HG02588 (cell line): ENCODE data around the gene GRID2.

Experiments used
- ATAC-seq: cut with Tn5 transposase; IDR thresholded peaks from one replicate; pipeline ENCODE4 v1.9.1; 2021; ENCODE audit warnings: mild to moderate bottlenecking, moderate library complexity; ENCODE audit not compliant: unreplicated experiment

The GRID2 gene

DNA sequence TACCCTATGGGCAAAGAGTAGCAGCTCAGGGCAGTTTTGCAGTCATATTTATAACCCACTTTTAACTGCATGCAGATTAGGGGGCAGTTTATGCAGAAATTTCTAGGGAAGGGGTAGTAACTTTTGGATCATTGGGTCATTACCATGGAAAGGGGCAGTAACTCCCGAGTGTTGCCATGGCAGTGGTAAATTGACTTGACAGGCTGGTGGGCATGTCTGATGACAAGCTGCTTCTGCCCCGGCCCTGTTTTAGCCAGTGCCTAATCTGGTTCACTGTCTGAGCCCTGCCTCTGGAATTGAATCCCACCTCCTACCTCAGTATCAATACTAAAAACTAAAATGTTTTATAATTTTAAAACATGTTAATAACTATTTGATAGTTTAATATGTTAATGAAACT is 1162.7 kb downstream of the GRID2 start:
- no peak for ATAC-seq

DNA sequence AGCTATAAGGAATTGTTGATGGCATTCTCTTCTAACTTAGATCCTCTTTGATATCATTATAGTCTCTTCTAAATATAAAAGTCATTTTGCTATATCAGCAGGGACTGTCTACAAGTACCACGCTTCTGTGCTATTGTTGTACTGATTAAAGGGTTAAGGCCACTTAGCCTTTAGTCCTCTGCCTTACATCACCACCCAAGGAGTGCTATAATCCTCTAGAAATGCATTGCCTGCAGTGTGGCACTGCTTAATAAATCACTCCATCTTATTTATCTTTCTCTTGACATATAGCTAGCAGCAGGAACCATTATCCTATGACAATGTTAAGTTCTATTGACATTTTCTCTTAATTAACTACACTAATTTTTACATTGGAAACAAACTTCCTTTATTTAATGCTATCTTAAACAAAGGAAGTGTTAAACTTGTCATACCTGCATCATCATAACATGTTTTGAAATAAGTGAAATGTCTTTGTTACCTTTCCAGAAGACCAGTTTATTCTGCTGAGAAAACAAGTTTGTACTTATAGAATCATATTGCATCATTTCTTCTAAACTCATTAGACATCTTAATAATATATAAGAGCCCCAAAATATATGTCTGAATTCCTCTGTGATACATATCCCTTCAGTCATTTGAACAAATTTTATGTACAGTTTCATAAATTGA is 1163.9 kb downstream of the GRID2 start:
- no peak for ATAC-seq

DNA sequence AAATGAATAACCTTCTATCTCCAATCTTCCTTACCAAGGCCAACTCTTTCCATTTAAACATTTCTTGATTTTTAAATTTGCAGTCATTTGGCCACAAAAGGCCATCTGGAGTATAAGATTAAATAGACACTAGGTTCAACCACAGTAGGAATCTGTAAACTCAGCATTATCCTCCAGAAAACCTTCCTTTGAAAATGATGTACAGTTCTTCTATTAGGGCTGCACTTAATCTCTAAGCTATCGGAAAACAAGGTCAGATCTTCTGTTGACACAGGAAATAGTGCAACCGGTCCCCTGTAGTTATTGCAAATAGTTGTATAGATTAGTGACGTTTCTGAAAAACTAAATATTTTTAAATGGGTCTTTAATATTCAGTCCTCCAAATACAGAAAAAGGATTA is 1165.8 kb downstream of the GRID2 start:
- no peak for ATAC-seq

DNA sequence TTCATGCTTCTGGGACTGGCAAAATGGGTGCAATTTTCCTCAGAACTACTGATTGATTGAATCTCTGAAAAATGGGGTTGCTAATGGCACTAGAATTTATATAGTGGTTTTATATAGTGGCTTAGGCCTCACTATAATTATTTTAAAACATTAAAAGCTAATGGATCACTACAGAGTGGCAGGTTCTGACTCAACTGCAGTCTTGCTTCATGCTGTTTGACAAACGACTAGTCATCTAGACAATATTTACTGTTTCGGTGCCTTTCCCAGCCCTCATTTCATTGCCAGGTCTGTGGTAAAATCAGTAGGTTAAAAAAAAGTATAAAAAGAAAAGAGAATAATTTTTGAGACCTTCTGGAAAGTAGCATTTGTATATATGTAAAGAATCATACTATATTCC is 1172.0 kb downstream of the GRID2 start:
- ATAC-seq = no peak

DNA sequence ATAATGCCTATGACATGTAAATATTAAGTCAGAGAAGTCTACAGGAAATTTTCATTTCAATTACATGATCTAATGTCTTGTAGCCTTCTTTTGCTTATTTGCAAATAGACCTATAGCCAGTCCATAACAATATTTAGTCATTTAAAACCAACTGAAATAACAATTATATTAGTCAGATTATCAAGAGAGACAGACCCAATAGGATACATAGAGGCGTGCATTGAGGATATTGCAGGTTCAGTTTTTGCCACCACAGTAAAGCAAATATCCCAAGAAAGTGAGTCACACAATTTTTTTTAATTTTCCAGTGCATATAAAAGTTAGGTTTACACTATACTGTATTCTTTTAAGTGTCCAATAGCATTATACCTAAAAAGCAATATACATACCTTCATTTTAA is 1175.0 kb downstream of the GRID2 start:
- ATAC-seq = no peak

DNA sequence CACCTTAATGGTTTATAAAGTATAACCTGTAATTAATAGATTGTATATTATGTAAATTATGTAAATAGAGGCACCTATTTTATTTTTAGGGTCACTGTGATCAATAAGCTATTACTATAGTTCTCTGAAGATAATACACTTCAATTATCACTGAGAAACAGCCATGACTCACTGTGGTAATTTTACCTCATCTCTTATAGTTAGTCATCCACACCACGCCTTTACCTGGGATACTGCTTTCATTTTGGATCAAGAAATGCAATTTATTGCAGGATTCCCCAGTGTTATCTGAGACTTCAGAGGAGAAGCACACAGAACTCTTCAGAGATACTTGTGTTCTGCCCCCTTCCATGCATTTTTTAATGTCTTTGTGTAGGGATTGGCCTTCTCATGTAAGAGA is 1176.7 kb downstream of the GRID2 start:
- no peak for ATAC-seq

DNA sequence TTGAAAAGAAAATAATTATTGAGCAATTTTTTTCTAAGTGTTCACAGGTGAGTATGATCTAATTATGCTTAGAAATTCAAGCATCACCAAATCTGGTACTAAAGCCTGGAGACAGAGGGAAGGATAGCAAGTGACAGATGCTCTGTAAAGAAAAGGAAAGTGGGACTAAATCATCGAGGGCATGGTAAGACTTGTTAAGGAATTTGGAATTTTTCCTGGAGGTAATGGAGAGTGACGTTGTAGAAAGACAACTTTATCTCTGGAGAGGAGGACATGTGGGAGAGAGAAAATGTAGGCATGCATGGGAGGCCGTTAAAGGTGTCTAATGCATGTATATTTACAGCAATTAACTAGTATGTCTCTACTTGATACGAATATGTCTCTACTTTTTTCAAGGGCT is 1191.6 kb downstream of the GRID2 start:
- ATAC-seq = no peak

DNA sequence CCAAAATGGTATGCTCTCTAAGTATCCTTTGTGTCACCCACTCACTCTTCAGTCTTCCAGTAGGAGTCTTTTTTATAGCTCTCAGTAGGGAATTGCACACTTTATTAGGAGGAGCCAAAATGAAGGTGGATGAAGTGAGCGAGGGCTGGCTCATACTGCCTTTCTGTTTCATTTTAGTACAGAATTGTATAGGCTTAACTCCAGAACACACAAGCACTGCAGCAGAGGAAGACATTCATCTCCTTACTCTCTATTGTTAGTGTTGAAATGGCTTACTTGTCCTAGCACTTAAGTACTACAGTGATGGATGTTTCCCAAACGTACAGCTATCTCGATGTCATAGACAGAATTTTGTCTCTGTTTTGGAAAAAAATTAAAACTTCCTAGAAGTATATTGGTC is 1197.5 kb downstream of the GRID2 start:
- no peak for ATAC-seq

DNA sequence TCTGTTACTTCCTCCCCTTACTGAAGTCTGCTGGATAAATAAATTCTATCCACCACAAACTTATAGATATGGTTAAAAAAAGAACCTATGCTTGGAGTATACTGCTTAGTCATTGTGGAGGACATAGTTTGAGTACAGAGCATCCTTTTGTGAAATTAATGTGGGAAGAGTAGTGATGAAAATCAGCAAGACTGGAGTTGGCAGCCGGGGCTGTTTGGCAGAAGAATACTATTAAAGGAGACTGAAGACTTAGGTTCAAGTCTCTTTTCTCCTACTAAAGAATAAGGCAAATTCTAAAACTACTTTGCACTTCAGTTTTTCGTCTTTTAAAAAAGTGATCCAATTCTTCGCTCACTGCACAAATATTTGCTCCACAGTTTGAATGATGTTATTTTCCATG is 1198.2 kb downstream of the GRID2 start:
- ATAC-seq = no peak

DNA sequence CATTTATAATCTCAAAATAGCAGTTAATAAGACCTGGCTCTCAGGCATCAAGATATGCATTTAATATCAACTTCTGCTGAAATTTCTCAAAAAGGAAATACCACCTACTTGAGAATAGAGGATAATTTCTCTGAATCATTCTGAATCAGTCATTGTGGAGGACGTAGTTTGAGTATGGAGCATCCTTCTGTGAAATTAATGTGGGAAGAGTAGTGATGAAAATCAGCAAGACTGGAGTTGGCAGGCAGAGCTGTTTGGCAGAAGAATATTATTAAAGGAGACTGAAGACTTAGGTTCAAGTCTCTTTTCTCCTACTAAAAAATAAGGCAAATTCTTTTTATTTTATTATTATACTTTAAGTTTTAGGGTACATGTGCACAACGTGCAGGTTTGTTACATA is 1199.2 kb downstream of the GRID2 start:
- no peak for ATAC-seq

DNA sequence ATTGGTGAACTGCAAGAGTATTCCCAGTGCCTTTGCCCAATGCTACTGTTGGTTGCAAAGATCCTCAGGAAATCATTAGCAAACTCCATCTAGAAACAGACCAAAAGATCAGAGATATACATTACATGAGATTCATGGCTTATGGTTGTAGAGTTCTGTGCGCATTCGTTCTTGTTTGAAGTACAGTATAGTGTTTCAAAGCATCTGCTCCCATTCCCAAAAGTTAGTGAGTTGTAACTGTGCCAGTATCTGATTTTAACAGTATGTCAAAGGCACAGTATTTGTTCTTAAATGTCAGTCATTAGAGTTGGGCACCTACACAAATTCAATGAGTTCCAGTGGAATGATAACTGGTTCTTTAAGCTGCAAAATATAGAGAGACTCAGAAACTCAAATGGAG is 1210.1 kb downstream of the GRID2 start:
- ATAC-seq = no peak

DNA sequence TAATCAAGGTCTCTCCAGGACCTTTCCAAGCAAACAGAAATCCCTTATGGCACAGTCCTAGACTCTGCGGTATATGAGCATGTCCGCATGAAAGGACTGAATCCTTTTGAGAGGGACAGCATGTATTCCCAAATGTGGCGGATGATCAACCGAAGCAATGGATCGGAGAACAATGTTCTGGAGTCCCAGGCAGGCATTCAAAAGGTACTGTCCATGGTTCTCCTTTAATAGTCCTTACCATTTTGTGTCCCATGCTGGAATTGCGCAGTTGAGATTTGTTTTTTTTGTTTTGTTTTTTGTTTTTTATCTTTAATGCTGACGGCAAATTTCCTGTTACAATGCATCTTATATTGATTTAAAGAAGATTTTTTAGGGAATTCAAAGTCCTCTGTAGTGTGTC is 1211.4 kb downstream of the GRID2 start:
- no peak for ATAC-seq

DNA sequence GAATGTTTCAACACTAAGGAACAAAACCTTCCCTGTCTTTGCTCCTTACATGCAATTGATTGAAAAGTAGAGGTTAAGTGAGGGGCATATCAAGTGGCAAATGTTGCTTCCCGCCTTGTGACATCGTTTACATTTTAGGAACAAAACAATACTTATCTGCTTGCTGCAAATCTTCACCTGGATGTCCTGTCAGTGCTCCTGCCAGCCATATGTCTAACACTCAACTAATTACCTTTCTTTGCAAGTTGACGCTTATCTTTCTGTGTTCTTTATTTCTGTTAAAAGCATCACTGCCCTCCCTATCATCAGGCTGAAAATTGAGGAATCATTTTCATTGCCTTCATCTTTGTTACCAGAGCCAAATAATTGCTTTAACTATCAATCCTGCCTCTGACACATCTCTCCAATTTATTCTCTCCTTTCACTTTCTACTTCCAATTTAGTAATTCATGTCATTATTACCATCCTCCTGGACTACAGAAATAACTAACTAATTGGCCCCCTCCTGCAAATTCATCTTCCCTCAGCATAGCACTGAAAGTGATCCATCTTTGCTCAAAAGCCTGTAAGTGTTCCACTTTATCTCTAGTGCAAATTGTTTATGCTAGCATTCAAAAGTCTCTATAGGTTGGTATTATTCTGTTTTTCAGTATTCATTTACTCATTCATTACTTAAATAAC is 1226.1 kb downstream of the GRID2 start:
- no peak for ATAC-seq

DNA sequence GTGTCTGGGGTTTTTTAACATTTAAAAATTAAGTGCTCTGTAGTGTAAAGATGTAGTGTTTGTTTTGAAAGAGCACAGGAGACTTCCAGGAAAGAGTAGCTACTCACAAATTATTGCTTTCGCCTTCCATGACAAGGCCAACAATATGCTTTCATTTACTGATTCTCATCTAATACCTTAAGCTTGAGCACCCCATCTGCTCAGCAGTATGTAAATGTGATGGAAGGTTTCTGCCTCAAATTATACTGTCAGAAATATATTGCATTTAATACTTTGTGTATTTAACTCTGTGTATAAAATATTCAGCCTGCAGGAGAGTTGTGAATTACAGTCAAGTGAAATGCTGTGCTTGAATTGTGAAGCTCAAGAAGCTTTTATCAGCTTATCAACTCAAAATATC is 1228.5 kb downstream of the GRID2 start:
- ATAC-seq = no peak

DNA sequence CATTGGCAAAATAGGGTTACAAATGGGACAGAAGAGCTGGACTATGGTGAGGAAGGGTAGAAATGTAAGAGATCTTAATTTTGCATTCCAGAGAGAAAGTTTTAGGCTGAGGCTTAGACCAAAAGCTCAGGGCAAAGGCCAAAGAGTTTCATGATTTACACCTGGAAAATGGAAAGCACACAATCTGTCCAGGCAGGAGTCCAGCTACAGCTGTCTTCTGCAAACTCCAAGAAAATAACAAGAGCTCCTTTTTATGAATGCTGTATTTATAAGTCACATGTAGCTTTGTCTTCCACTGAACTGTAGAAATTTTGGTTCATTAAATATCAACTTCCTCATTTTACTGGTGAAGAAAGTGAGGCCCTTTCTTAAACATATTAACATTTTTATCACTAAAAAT is 1236.8 kb downstream of the GRID2 start:
- no peak for ATAC-seq

DNA sequence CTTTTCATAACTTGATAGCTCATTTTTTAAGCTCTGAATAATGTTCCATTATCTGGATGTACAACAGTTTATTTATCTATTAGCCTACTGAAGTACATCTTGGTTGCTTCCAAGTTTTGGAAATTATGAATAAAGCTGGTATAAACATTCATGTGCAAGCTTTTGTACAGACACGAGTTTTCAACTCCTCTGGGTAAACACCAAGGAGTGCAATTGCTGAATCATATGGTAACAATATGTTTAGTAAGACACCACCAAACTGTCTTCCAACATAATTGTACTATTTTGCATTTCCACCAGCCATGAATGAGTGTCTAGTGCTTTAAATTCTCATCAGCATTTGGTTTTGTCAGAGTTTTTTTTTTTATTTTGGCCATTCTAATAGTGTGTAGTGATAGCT is 1258.1 kb downstream of the GRID2 start:
- no peak for ATAC-seq

DNA sequence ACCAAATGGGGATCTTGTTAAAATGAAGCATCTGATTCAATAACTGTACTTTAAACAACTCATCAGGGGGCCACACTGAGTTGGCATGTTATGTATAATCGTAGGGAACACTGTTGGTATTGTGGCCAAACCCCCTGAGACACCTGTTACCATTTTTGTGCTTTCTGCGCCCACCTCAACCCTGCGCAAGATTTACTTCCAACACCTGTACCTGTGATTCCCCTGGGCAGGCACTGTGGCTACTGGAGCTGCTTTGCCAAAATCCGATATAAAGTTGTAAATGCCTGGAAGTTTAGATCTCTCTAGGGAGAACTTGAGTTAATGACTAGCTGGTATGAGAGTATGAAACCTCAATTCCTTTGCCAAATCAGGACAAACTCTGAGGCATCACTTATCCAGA is 1265.0 kb downstream of the GRID2 start:
- ATAC-seq = no peak

DNA sequence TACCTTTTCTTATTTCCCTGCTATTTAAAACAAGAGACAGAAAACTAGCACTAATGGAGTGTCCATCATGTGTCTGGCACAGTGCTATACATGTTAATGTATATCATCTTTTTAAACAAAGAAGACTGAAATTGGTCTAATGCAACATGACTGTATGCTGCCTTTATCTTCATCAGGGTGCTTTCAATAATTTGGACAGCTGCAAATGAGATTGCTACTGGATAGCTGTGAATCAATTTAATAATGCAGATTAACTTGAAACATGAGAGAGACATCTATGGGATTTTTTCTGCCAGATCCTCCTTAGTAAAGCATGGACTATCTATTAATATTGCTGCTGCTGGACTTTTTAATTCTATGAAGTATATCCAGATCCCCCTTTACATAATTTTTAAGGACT is 1269.5 kb downstream of the GRID2 start:
- ATAC-seq = no peak

DNA sequence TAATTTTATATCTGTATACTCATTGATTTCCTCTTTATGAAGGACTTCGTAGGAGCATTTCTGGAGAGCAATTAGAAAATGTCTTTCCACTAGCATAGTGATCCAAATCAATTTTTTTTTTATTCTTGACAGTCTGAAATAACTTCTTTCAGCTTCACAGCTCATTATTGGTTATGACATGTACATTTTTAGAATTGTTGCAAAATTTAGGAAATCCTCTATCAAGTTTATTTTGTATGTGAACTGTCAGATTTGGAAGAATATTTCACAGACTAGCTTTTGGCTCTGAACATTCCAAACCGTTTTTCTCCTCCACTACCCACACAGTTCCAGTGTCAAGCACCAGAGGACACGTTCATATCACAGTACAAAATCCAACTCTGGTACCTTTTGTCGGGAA is 1275.2 kb downstream of the GRID2 start:
- ATAC-seq = no peak

DNA sequence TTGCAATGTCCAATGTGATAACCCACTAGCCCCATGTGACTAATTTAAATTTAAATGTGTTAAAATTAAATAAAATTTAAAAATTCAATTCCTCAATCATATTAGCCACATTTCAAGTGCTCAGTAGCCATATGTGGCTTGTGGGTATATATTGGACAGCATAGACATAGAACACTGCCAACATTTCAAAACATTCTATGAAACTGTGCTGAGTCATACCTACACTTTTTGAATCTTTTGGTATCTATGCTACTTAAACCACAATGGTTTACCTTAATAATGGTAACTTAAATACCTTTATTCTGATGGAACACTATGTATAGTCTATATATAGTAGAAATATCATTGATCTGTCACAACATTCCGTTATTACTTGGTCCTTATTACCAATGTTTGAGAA is 1301.4 kb downstream of the GRID2 start:
- no peak for ATAC-seq

DNA sequence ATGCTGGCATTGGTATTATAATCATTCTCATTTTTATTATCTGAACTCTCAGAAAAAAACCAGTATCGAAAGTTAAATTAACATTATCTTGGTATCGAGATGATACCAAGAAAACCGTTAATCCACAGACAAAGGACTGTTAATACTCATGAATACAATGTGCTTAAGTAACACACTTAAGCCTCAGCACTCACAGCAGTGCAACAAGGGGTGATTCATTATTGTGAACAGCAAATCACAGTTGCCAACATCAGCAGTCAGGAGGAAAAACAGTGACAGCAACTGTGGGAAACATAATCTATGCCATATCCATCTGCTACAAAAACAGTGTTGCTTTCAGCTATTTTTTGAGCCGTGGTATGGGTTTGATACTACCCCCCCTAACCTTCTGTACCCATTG is 1313.8 kb downstream of the GRID2 start:
- no peak for ATAC-seq

DNA sequence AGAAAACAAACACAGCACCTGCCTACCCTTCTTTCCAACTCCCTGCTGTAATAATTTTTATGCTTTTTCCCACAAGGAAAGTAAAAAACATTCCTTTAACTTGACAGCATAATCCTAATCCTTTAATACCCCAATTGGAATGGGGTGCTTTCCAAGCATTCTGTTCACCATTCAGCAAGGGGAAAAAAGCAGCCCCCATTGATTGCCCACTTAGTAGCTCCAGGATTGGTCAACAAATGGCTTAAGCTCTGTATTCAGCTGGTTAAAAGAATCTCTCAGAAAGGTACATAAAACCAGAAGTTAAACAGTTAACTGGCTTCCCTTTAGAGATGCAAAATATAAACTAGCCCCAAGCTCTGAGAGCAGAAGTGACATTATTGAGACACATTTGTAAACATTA is 1330.0 kb downstream of the GRID2 start:
- no peak for ATAC-seq

DNA sequence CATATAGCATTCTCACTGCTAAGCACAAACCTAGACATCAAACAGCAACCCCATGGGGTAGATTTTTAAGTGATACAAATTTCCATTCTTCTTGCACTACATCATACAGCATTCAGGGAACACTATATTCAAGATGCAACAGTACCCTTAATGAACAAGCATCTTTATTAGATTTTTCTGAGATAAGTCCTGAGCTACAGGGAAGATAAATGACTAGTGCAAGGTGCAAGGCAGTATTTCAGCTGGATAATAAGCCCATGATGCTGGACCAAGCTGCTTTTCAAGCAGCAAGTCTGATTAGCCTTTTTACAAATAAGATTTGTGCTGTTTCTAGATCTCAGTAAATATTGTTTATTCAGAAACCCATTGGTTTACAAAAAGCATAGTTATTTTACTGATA is 1332.2 kb downstream of the GRID2 start:
- ATAC-seq = no peak
